H1 (cell line): ENCODE measurements around the gene RELT. TPM values are rescaled to one million over a fixed set of nuclear protein-coding genes. Genes with fewer than 3 reads are reported as not detected.

Source experiments
- CTCF ChIA-PET: fragments of 300-600 bp; sonication (Branson Sonifier 250); formaldehyde crosslinking; loops from one replicate; lab custom pipeline; 2021; ENCODE audit not compliant: partially characterized antibody; lab: Charles Lee
- POLR2A ChIA-PET: fragments of 300-600 bp; sonication (Branson Sonifier 250); formaldehyde crosslinking; loops from one replicate; lab custom pipeline; 2021; ENCODE audit warnings: inconsistent platforms; ENCODE audit not compliant: partially characterized antibody; lab: Charles Lee
- DNase-seq, 2 experiments: peaks; one replicate each; pipeline versions ENCODE4 v3.0.0 to v3.0.0-alpha.2; 2010 to 2022; ENCODE audit warnings: low spot score in 2 of 2, low read depth in 1 of 2, mixed read lengths in 1 of 2
- FAIRE-seq: peaks from 2 replicates; lab custom pipeline; 2011; peaks lifted over from hg19 to GRCh38; lab: Jason Lieb, UNC
- H2AFZ ChIP-seq: 2 replicates; pipeline ENCODE4 v1.8.1; 2012; ENCODE audit warnings: low read length, inconsistent platforms
- H2AK5ac ChIP-seq: 2 replicates; pipeline ENCODE4 v1.6.1; 2013; ENCODE audit warnings: low read depth, low read length
- H2BK120ac ChIP-seq: replicated peaks from 2 replicates; pipeline ENCODE3; 2013; ENCODE audit warnings: low read depth, low read length, inconsistent platforms
- H2BK12ac ChIP-seq: 2 replicates; pipeline ENCODE4 v1.6.1; 2013; ENCODE audit warnings: low read depth, low read length
- H2BK15ac ChIP-seq: 2 replicates; pipeline ENCODE4 v1.6.1; 2013; ENCODE audit warnings: low read length
- H2BK20ac ChIP-seq: 2 replicates; pipeline ENCODE4 v1.6.1; 2013; ENCODE audit warnings: low read length
- H2BK5ac ChIP-seq: 2 replicates; pipeline ENCODE4 v1.6.1; 2013; ENCODE audit warnings: low read depth, low read length
- H3K14ac ChIP-seq: 2 replicates; pipeline ENCODE4 v1.6.1; 2013; ENCODE audit warnings: inconsistent platforms; ENCODE audit not compliant: insufficient read length
- H3K18ac ChIP-seq: 2 replicates; pipeline ENCODE4 v1.6.1; 2013; ENCODE audit warnings: low read length; ENCODE audit errors: extremely low read depth
- H3K23ac ChIP-seq: 2 replicates; pipeline ENCODE4 v1.6.1; 2013; ENCODE audit warnings: inconsistent platforms; ENCODE audit not compliant: insufficient read length
- H3K23me2 ChIP-seq: 2 replicates; pipeline ENCODE4 v1.6.1; 2013; ENCODE audit warnings: low read depth, low read length
- H3K27ac ChIP-seq: 2 replicates; pipeline ENCODE4 v1.6.1; 2011; ENCODE audit warnings: low read depth, low read length, inconsistent platforms
- H3K27me3 ChIP-seq, 4 experiments: replicated peaks in 1 of 4; 1 replicate in 1 of 4; 2 replicates in 3 of 4; pipeline versions ENCODE4 v1.6.1 to v1.8.1; 2011 to 2013; ENCODE audit warnings: low read length in 3 of 4, mild to moderate bottlenecking in 3 of 4, inconsistent platforms in 2 of 4, mixed read lengths in 2 of 4, moderate library complexity in 1 of 4; ENCODE audit not compliant: control insufficient read depth in 3 of 4, insufficient read depth in 3 of 4; ENCODE audit errors: extremely low read depth in 1 of 4
- H3K36me3 ChIP-seq, 4 experiments: 2 replicates each; pipeline versions ENCODE4 v1.6.1 to v1.8.1; 2011 to 2013; ENCODE audit warnings: mild to moderate bottlenecking in 4 of 4, low read length in 3 of 4, moderate library complexity in 2 of 4, control low read depth in 1 of 4, inconsistent platforms in 1 of 4; ENCODE audit not compliant: insufficient read depth in 4 of 4, control insufficient read depth in 2 of 4
- H3K4ac ChIP-seq: replicated peaks from 2 replicates; pipeline ENCODE3; 2013; ENCODE audit warnings: low read length, low read depth, mixed read lengths, inconsistent platforms; ENCODE audit not compliant: insufficient read length
- H3K4me1 ChIP-seq, 4 experiments: replicated peaks in 1 of 4; 1 replicate in 1 of 4; 2 replicates in 3 of 4; pipeline versions ENCODE4 v1.6.1 to v1.8.1; 2011 to 2013; ENCODE audit warnings: low read length in 3 of 4, inconsistent platforms in 2 of 4, mixed read lengths in 1 of 4; ENCODE audit not compliant: insufficient read depth in 4 of 4, control insufficient read depth in 3 of 4
- H3K4me2 ChIP-seq, 2 experiments: 2 replicates each; pipeline versions ENCODE4 v1.6.1 to v1.8.1; 2011 to 2013; ENCODE audit warnings: low read depth in 2 of 2, low read length in 2 of 2, control low read depth in 1 of 2, inconsistent platforms in 1 of 2, mild to moderate bottlenecking in 1 of 2; ENCODE audit not compliant: insufficient read depth in 1 of 2
- H3K4me3 ChIP-seq, 4 experiments: fragments of 200-600, 300-600 bp in 1 of 4; sonication (generic), shearing (Covaris generic), sonication (Bioruptor Twin) in 1 of 4; 2 replicates each; pipeline versions ENCODE4 v1.5.1 to v1.8.1; 2011 to 2016; ENCODE audit warnings: low read length in 4 of 4, low read depth in 3 of 4, control low read depth in 2 of 4, inconsistent platforms in 2 of 4, mild to moderate bottlenecking in 2 of 4, mixed read lengths in 1 of 4, moderate library complexity in 1 of 4; ENCODE audit not compliant: insufficient read depth in 2 of 4; ENCODE audit errors: extremely low read depth in 1 of 4
- H3K56ac ChIP-seq: replicated peaks from 2 replicates; pipeline ENCODE3; 2013; ENCODE audit warnings: low read depth, mild to moderate bottlenecking, mixed read lengths, low read length, inconsistent platforms; ENCODE audit not compliant: insufficient read length
- H3K79me1 ChIP-seq: 2 replicates; pipeline ENCODE4 v1.6.1; 2013; ENCODE audit warnings: low read depth, low read length, control low read depth
- H3K79me2 ChIP-seq, 2 experiments: 2 replicates each; pipeline versions ENCODE4 v1.6.1 to v1.8.1; 2012 to 2013; ENCODE audit warnings: low read length in 2 of 2, mild to moderate bottlenecking in 2 of 2, inconsistent platforms in 1 of 2; ENCODE audit not compliant: insufficient read depth in 2 of 2, control insufficient read depth in 1 of 2
- H3K9ac ChIP-seq, 4 experiments: replicated peaks in 1 of 4; 1 replicate in 1 of 4; 2 replicates in 3 of 4; pipeline versions ENCODE4 v1.6.1 to v1.8.1; 2011 to 2013; ENCODE audit warnings: low read depth in 3 of 4, low read length in 3 of 4, control low read depth in 2 of 4, mild to moderate bottlenecking in 2 of 4, moderate library complexity in 2 of 4, inconsistent platforms in 1 of 4; ENCODE audit errors: extremely low read depth in 1 of 4
- H3K9me3 ChIP-seq, 2 experiments: 2 replicates each; pipeline versions ENCODE4 v1.6.1 to v1.8.1; 2012 to 2013; ENCODE audit warnings: mild to moderate bottlenecking in 2 of 2, moderate library complexity in 2 of 2, control low read depth in 1 of 2, inconsistent platforms in 1 of 2, low read depth in 1 of 2, low read length in 1 of 2, mixed read lengths in 1 of 2; ENCODE audit not compliant: insufficient read depth in 2 of 2
- H4K20me1 ChIP-seq, 2 experiments: replicated peaks in 1 of 2; 2 replicates each; pipeline versions ENCODE3 to v1.8.1; 2011 to 2013; ENCODE audit warnings: inconsistent platforms in 2 of 2, low read length in 2 of 2, mild to moderate bottlenecking in 1 of 2; ENCODE audit not compliant: insufficient read depth in 2 of 2, control insufficient read depth in 1 of 2
- H4K5ac ChIP-seq: 2 replicates; pipeline ENCODE4 v1.6.1; 2013; ENCODE audit warnings: low read length, low read depth, mixed read lengths, inconsistent platforms; ENCODE audit not compliant: insufficient read length
- H4K8ac ChIP-seq: 2 replicates; pipeline ENCODE4 v1.8.0; 2013; ENCODE audit warnings: mild to moderate bottlenecking, moderate library complexity, low read length, inconsistent platforms; ENCODE audit not compliant: insufficient read depth; ENCODE audit errors: extremely low read depth
- H4K91ac ChIP-seq: replicated peaks from 2 replicates; pipeline ENCODE3; 2013; ENCODE audit warnings: low read length, mixed read lengths, inconsistent platforms; ENCODE audit not compliant: insufficient read length
- BCL11A ChIP-seq, 2 experiments: IDR thresholded peaks; one replicate each; pipeline ENCODE4 v1.6.1; 2011; ENCODE audit warnings: low read depth in 2 of 2, low read length in 2 of 2, mild to moderate bottlenecking in 2 of 2
- CREB1 ChIP-seq: IDR thresholded peaks from 2 replicates; pipeline ENCODE4 v1.6.1; 2012; ENCODE audit warnings: inconsistent platforms
- JUN ChIP-seq: IDR thresholded peaks from 2 replicates; pipeline ENCODE4 v1.6.1; 2011; ENCODE audit warnings: low read depth, mild to moderate bottlenecking, improper control_type of control experiment, low read length
- KDM5A ChIP-seq: fragments of 200-600 bp; IDR thresholded peaks from 2 replicates; pipeline ENCODE4 v1.7.1; 2012; ENCODE audit warnings: mild to moderate bottlenecking, low read length, inconsistent platforms, mixed read lengths
- RAD21 ChIP-seq, 2 experiments: IDR thresholded peaks in 1 of 2; conservative IDR thresholded peaks in 1 of 2; 2 replicates each; pipeline ENCODE4 v1.6.1; 2011; ENCODE audit warnings: low read depth in 2 of 2, low read length in 2 of 2, improper control_type of control experiment in 1 of 2, inconsistent platforms in 1 of 2, mild to moderate bottlenecking in 1 of 2, moderate library complexity in 1 of 2
- SAP30 ChIP-seq: fragments of 300-600 bp; sonication (generic); IDR thresholded peaks from 2 replicates; pipeline ENCODE4 v1.7.1; 2012; ENCODE audit warnings: low read length, moderate library complexity, mild to moderate bottlenecking, inconsistent platforms; ENCODE audit not compliant: insufficient read depth, insufficient replicate concordance
- SIX5 ChIP-seq: IDR thresholded peaks from 2 replicates; pipeline ENCODE4 v1.6.1; 2011; ENCODE audit warnings: mild to moderate bottlenecking, low read depth, low read length
- TAF7 ChIP-seq: optimal IDR thresholded peaks from 2 replicates; pipeline ENCODE3; 2011; ENCODE audit warnings: low read depth, mild to moderate bottlenecking, inconsistent platforms, low read length, moderate library complexity, borderline replicate concordance
- TCF12 ChIP-seq: IDR thresholded peaks from 2 replicates; pipeline ENCODE4 v1.6.1; 2011; ENCODE audit warnings: low read depth, mild to moderate bottlenecking, low read length
- TEAD4 ChIP-seq: IDR thresholded peaks from 2 replicates; pipeline ENCODE4 v1.6.1; 2012; ENCODE audit warnings: low read depth, low read length, inconsistent platforms, mixed read lengths
- ZNF274 ChIP-seq: IDR thresholded peaks from 2 replicates; pipeline ENCODE4 v1.7.0; 2012; ENCODE audit warnings: low read length, borderline replicate concordance; ENCODE audit errors: extremely low read depth
- polyA plus RNA-seq, 7 experiments: library from polyadenylated mRNA; depleted of rRNA in 3 of 7; stranded (reverse) in 5 of 7; unstranded in 2 of 7; fragments of >200 nt in 5 of 7; fragments of 200-250 nt in 2 of 7; gene quantifications; 1 replicate in 5 of 7; 2 replicates in 1 of 7; 4 replicates in 1 of 7; pipeline versions ENCODE4 v1.2.1 to v1.2.3, GENCODE V29; 2011 to 2013; ENCODE audit warnings: missing spikeins in 2 of 7, mixed read lengths in 2 of 7
- total RNA-seq: library from RNA; stranded (reverse); fragmentation: NEBNext Ultra II Directional; extraction: Animal tissue kit (Norgen Biotek cat#: 25700); gene quantifications from 2 replicates; pipeline ENCODE4 v1.2.1, GENCODE V29; 2021
- TF ChIP-seq, protein P1 (sequence below): IDR thresholded peaks from 2 replicates; pipeline ENCODE4 v1.6.1; 2012; ENCODE audit warnings: low read length, inconsistent platforms
- TF ChIP-seq, protein P2 (sequence below): IDR thresholded peaks from 2 replicates; pipeline ENCODE4 v1.6.1; 2011; ENCODE audit warnings: low read length, improper control_type of control experiment

The RELT gene
- total and polyA plus RNA-seq, 2 of the 8 experiments (the other 6 are each of a cell fraction or from before 2014, with no cell fraction given): 3.4 to 5.7 TPM

DNA sequence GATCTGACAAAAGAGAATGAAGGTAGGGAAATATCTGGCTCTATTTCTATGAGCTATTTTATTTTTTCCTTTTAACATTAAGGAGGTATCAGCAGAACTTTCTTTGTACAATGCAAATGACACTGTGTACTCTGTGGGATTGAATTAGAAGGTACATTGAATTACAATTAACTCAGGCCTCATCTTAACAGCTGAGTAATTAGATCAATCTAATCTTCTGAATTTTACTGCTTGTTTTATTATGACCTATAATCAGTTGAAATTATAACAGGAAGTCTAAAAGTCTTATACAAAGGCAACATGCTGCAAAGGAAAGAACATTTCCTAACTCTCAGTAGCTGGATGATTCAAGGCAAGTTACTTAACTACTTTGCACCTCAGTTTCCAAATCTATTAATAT lies 69.8 kb downstream of the RELT start:
- DNase-seq: no peak
- H3K4me2 ChIP-seq: no peak overlapping the region
- H3K56ac ChIP-seq: no peak overlapping the region
- no peaks in the 10 kb centered on the region for H3K79me2 ChIP-seq
- no peak overlapping the region for H3K23ac ChIP-seq
- no peak for FAIRE-seq
- no peak overlapping the region for H2BK12ac ChIP-seq
- H3K36me3 ChIP-seq: no peaks in the 10 kb centered on the region
- H3K4me3 ChIP-seq: no peak overlapping the region
- no peak overlapping the region for H2BK120ac ChIP-seq
- no peak overlapping the region for H2AK5ac ChIP-seq
- H3K9ac ChIP-seq: no peak overlapping the region
- H2AFZ ChIP-seq: no peak overlapping the region
- H2BK15ac ChIP-seq: no peak overlapping the region
- no peak overlapping the region for H4K8ac ChIP-seq
- H3K9me3 ChIP-seq: no peaks in the 10 kb centered on the region
- H3K27ac ChIP-seq: no peak overlapping the region
- H2BK5ac ChIP-seq: no peak overlapping the region
- no peak overlapping the region for H3K4ac ChIP-seq
- POLR2A ChIA-PET: no interaction called here
- H3K4me1 ChIP-seq: peaks cover 0 to 2% (median 0%) of the 10 kb centered on the region in 4 experiments; a peak in 3 of 7 replicates
- no peaks in the 10 kb centered on the region for H3K27me3 ChIP-seq
- CTCF ChIA-PET: interaction anchor here (0.6 to 1.8 kb wide), 4 partner anchors 9 to 215 kb away, joined by 3 read pairs; no protein-coding TSS in a partner anchor
- H4K20me1 ChIP-seq: no peaks in the 10 kb centered on the region
- no peak overlapping the region for H4K5ac ChIP-seq
- no peak overlapping the region for H3K14ac ChIP-seq
- H3K79me1 ChIP-seq: no peaks in the 10 kb centered on the region; the same call in 1 of the 2 replicates
- H2BK20ac ChIP-seq: no peak overlapping the region
- no peak overlapping the region for H4K91ac ChIP-seq
- no peak overlapping the region for H3K18ac ChIP-seq
- no peaks in the 10 kb centered on the region for H3K23me2 ChIP-seq
- TF ChIP-seq SIX5 (no peak), RAD21 (IDR thresholded peaks at IDR 0.05 in 1 of 2, conservative IDR thresholded peaks at IDR 0.05 in 1 of 2; ENCODE audit: low read depth in 2 of 2, low read length in 2 of 2) (no peak), TEAD4 (no peak), TCF12 (no peak), ZNF274 (no peak), BCL11A (IDR thresholded peaks at IDR 0.05; ENCODE audit: low read depth in 2 of 2, low read length in 2 of 2) (no peak), CREB1 (no peak), KDM5A (no peak), SAP30 (no peak), JUN (no peak), TAF7 (no peak)
- TF ChIP-seq, protein P1, sequence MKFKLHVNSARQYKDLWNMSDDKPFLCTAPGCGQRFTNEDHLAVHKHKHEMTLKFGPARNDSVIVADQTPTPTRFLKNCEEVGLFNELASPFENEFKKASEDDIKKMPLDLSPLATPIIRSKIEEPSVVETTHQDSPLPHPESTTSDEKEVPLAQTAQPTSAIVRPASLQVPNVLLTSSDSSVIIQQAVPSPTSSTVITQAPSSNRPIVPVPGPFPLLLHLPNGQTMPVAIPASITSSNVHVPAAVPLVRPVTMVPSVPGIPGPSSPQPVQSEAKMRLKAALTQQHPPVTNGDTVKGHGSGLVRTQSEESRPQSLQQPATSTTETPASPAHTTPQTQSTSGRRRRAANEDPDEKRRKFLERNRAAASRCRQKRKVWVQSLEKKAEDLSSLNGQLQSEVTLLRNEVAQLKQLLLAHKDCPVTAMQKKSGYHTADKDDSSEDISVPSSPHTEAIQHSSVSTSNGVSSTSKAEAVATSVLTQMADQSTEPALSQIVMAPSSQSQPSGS: no peak
- TF ChIP-seq, protein P2, sequence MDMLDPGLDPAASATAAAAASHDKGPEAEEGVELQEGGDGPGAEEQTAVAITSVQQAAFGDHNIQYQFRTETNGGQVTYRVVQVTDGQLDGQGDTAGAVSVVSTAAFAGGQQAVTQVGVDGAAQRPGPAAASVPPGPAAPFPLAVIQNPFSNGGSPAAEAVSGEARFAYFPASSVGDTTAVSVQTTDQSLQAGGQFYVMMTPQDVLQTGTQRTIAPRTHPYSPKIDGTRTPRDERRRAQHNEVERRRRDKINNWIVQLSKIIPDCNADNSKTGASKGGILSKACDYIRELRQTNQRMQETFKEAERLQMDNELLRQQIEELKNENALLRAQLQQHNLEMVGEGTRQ: no peak
